Pancreas (tissue), 10 donors: ENCODE results near the gene SERPINI1. TPM values are rescaled to one million over a fixed set of nuclear protein-coding genes. Genes with fewer than 3 reads are reported as not detected.

Experiments
- ATAC-seq, 4 donors: fragments of 200-7000 bp; cut with Tn5 transposase; one replicate each; pipeline versions ENCODE4 v1.8.0 to v1.9.1; 2020; ENCODE audit warnings: mild to moderate bottlenecking in 4 of 4, moderate library complexity in 4 of 4
- DNase-seq, 6 donors: peaks; one replicate each; pipeline ENCODE4 v3.0.0-alpha.2; 2020
- FAIRE-seq: peaks from 2 replicates; lab custom pipeline; 2012; peaks lifted over from hg19 to GRCh38; lab: Jason Lieb, UNC
- H3K27ac ChIP-seq, 4 donors: fragments of 200-600 bp; sonication (generic); 1 replicate in 3 of 4; 2 replicates in 1 of 4; pipeline versions ENCODE4 v1.5.0 to v1.8.0; 2020
- H3K27me3 ChIP-seq, 4 donors: fragments of 200-600 bp; one replicate each; pipeline ENCODE4 v1.8.0; 2021
- H3K36me3 ChIP-seq, 3 donors: fragments of 200-600 bp; sonication (generic) in 1 of 3; one replicate each; pipeline versions ENCODE4 v1.5.0 to v1.8.0; 2020 to 2021
- H3K4me1 ChIP-seq, 3 donors: fragments of 200-600 bp; one replicate each; pipeline ENCODE4 v1.8.0; 2021
- H3K4me3 ChIP-seq, 4 donors: fragments of 200-600 bp; sonication (generic) in 2 of 4; one replicate each; pipeline versions ENCODE4 v1.5.0 to v1.8.0; 2020 to 2021
- H3K9me3 ChIP-seq, 4 donors: fragments of 200-600 bp; one replicate each; pipeline ENCODE4 v1.8.0; 2021
- CTCF ChIP-seq, 4 donors: fragments of 200-600 bp; sonication (generic) in 3 of 4; IDR thresholded peaks; one replicate each; pipeline versions ENCODE4 v1.5.0 to v1.8.0; 2021; ENCODE audit warnings: antibody characterized with exemption in 4 of 4
- WGBS, 2 donors: extraction: QIAGEN DNeasy Blood & Tissue Kit; methylation state at CpG; one replicate each; pipeline ENCODE4 v1.1.7; 2013; 5-methylcytosine and 5-hydroxymethylcytosine counted together
- intact Hi-C, 3 donors: fragments of 100-400 bp; cut with DNase I; formaldehyde crosslinking; loops; one replicate each; pipeline versions ENCODE4 v1.11.1 to v1.14.2; 2022
- polyA plus RNA-seq, 2 donors: library from polyadenylated mRNA; stranded (reverse); fragments of 200-250 nt; gene quantifications; one replicate each; pipeline ENCODE4 v1.2.3, GENCODE V29; 2013
- total RNA-seq, 6 donors: library from RNA; stranded (reverse); fragmentation: NEBNext Ultra II Directional in 4 of 6; extraction: Animal tissue kit (Norgen Biotek cat#: 25700) in 4 of 6; gene quantifications; one replicate each; pipeline versions ENCODE4 v1.2.1 to v1.2.4, GENCODE V29; 2021 to 2023
- donor health status: healthy with polysubstance abuse.
- donor health status: DM: no; HTN: no; CAD: no; lungs with moderate emphysema.
- donor health status: DM: no; HTN: no; CAD: no.
- donor health status: control.
- donor health status: control.
- donor health status: Bipolar disorder and iron deficiency.
- donor health status: DM: yes; HTN: yes; CAD: no.
- donor health status: DM: no; HTN: no; CAD: no.
- donor health status: DM: no; HTN: no; CAD: no.
- donor health status: DM: yes; HTN: yes; CAD: no.

Gene SERPINI1
- total and polyA plus RNA-seq, 8 donors: 12.1 to 23.7 (median 20.8) TPM

GRCh38 chr3:167866331-167866730, 130.8 kb downstream of the SERPINI1 start:
- FAIRE-seq (no peak), ATAC-seq (no peak), DNase-seq (no peak)
- H3K27me3 ChIP-seq: no peaks in the 10 kb centered on the region
- H3K36me3 ChIP-seq: no peaks in the 10 kb centered on the region
- no peak overlapping the region for H3K27ac ChIP-seq
- H3K4me3 ChIP-seq: no peak overlapping the region
- H3K9me3 ChIP-seq: no peaks in the 10 kb centered on the region
- WGBS, 2 donors: 86 to 96% methylated on average over 1 of the region's 1 CpG
- no peaks in the 10 kb centered on the region for H3K4me1 ChIP-seq
- no peak for TF ChIP-seq CTCF (IDR thresholded peaks at IDR 0.05)
- intact Hi-C loops: no loop called here

GRCh38 chr3:167867981-167868380, 132.5 kb downstream of the SERPINI1 start:
- Histone ChIP-seq H3K36me3 (no peaks in the 10 kb centered on the region), H3K27me3 (no peaks in the 10 kb centered on the region), H3K27ac (no peak overlapping the region), H3K4me3 (no peak overlapping the region), H3K4me1 (no peaks in the 10 kb centered on the region), H3K9me3 (no peaks in the 10 kb centered on the region)
- ATAC-seq (no peak), DNase-seq (no peak), FAIRE-seq (no peak)
- intact Hi-C loops: no loop called here
- no peak for TF ChIP-seq CTCF (IDR thresholded peaks at IDR 0.05)
- WGBS, 2 donors: 46 to 55% methylated on average over 1 of the region's 1 CpG

- DNase-seq (no peak), FAIRE-seq (no peak), ATAC-seq (no peak)
- Histone ChIP-seq H3K4me1 (no peaks in the 10 kb centered on the region), H3K27ac (no peak overlapping the region), H3K9me3 (no peaks in the 10 kb centered on the region), H3K27me3 (no peaks in the 10 kb centered on the region), H3K4me3 (no peak overlapping the region), H3K36me3 (no peaks in the 10 kb centered on the region)
- intact Hi-C loops: no loop called here
- TF ChIP-seq CTCF (IDR thresholded peaks at IDR 0.05): no peak
- 81 to 83% methylated on average over 4 of the region's 4 CpGs for WGBS, 2 donors
Observed at GRCh38 chr3:167870181-167870580, 134.7 kb downstream of the SERPINI1 start.

- no peak for TF ChIP-seq CTCF (IDR thresholded peaks at IDR 0.05)
- Histone ChIP-seq H3K27me3 (no peaks in the 10 kb centered on the region), H3K4me1 (no peaks in the 10 kb centered on the region), H3K36me3 (no peaks in the 10 kb centered on the region), H3K4me3 (no peak overlapping the region), H3K9me3 (no peaks in the 10 kb centered on the region), H3K27ac (no peak overlapping the region)
- no peak for FAIRE-seq
- no peak for DNase-seq
- intact Hi-C loops: no loop called here
- WGBS, 2 donors: 84 to 86% methylated on average over 4 of the region's 4 CpGs
- ATAC-seq: no peak
Observed at GRCh38 chr3:167870759-167871158, 135.2 kb downstream of the SERPINI1 start.

GRCh38 chr3:167872032-167872431, 136.5 kb downstream of the SERPINI1 start:
- 56 to 81% methylated on average over 3 of the region's 3 CpGs for WGBS, 2 donors
- no peak for DNase-seq
- Histone ChIP-seq H3K9me3 (no peaks in the 10 kb centered on the region), H3K27ac (no peak overlapping the region), H3K4me3 (no peak overlapping the region), H3K4me1 (no peaks in the 10 kb centered on the region), H3K36me3 (no peaks in the 10 kb centered on the region), H3K27me3 (no peaks in the 10 kb centered on the region)
- no peak for ATAC-seq
- FAIRE-seq: no peak
- TF ChIP-seq CTCF (IDR thresholded peaks at IDR 0.05): no peak
- intact Hi-C loops: no loop called here
